Measurements from ENCODE around the gene BMPR2. TPM values are rescaled to one million over a fixed set of nuclear protein-coding genes. Genes with fewer than 3 reads are reported as not detected.

BMPR2 gene
- total RNA-seq, 1 donor from 2014 or later: 47.8 TPM

GRCh38 chr2:202455114-202455513 is 79.0 kb downstream of the BMPR2 start:
- H3K4me1 ChIP-seq: peaks cover 3% of the 10 kb centered on the region in 2 donors
- no peak for TF ChIP-seq CTCF (IDR thresholded peaks at IDR 0.05)
- H3K27ac ChIP-seq: no peak overlapping the region
- H3K9me3 ChIP-seq: no peaks in the 10 kb centered on the region
- no peaks in the 10 kb centered on the region for H3K36me3 ChIP-seq
- no peak for DNase-seq (ENCODE audit: low spot score in 2 of 2)
- intact Hi-C loops (cut with DNase I): no loop called here
- no peak overlapping the region for H3K4me3 ChIP-seq
- H3K27me3 ChIP-seq: no peaks in the 10 kb centered on the region

DNA sequence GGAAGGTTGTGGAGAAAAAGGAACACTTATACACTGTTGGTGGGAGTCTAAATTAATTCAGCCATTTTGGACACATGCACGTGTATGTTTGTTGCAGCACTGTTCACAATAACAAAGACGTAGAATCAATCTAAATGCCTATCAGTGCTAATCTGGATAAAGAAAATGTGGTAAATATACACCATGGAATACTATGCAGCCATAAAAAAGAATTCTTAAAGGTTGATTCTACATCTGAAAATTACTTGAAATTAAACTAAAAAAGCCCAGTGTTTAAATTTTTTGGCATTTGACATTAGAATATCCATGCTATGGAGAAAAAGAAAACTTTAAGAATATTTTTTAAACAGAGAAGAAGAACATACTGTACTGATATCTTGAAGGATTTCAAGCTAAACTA is 84.0 kb downstream of the BMPR2 start:
- H3K4me1 ChIP-seq: no peaks in the 10 kb centered on the region
- TF ChIP-seq CTCF (IDR thresholded peaks at IDR 0.05): no peak
- intact Hi-C loops (cut with DNase I): no loop called here
- no peak overlapping the region for H3K27ac ChIP-seq
- H3K27me3 ChIP-seq: no peaks in the 10 kb centered on the region
- H3K4me3 ChIP-seq: no peak overlapping the region
- H3K36me3 ChIP-seq: no peaks in the 10 kb centered on the region
- DNase-seq (ENCODE audit: low spot score in 2 of 2): no peak
- no peaks in the 10 kb centered on the region for H3K9me3 ChIP-seq

DNA sequence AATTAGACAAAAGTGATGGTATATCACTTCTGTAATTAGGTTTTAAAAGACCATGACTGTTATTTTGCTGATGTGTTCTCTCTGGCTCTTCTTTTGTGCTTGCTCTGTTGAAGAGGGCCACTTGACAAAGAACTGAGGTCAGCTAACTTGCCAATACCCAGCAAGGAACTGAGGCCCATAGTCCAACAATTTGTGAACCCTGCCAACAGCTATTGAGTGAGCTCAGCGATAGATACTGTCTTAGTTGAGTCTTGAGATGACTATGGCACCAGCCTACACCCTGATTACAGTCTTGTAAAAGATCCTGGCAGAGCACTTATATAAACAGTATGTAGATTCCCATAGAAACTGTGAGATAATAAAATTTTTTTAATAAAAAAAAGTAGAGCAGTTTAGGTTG is 103.0 kb downstream of the BMPR2 start:
- no peak for DNase-seq (ENCODE audit: low spot score in 2 of 2)
- intact Hi-C loops (cut with DNase I): no loop called here
- no peak for TF ChIP-seq CTCF (IDR thresholded peaks at IDR 0.05)
- H3K4me3 ChIP-seq: no peak overlapping the region
- H3K9me3 ChIP-seq: no peaks in the 10 kb centered on the region
- H3K4me1 ChIP-seq: no peaks in the 10 kb centered on the region
- H3K36me3 ChIP-seq: no peaks in the 10 kb centered on the region
- no peak overlapping the region for H3K27ac ChIP-seq
- H3K27me3 ChIP-seq: no peaks in the 10 kb centered on the region

- intact Hi-C loops (cut with DNase I): no loop called here
- no peak for TF ChIP-seq CTCF (IDR thresholded peaks at IDR 0.05)
- H3K9me3 ChIP-seq: no peaks in the 10 kb centered on the region
- no peak for DNase-seq (ENCODE audit: low spot score in 2 of 2)
- H3K36me3 ChIP-seq: no peaks in the 10 kb centered on the region
- no peaks in the 10 kb centered on the region for H3K4me1 ChIP-seq
- no peak overlapping the region for H3K4me3 ChIP-seq
- no peak overlapping the region for H3K27ac ChIP-seq
- no peaks in the 10 kb centered on the region for H3K27me3 ChIP-seq
These were observed 103.5 kb downstream of the BMPR2 start for GRCh38 chr2:202479610-202480009.

DNA sequence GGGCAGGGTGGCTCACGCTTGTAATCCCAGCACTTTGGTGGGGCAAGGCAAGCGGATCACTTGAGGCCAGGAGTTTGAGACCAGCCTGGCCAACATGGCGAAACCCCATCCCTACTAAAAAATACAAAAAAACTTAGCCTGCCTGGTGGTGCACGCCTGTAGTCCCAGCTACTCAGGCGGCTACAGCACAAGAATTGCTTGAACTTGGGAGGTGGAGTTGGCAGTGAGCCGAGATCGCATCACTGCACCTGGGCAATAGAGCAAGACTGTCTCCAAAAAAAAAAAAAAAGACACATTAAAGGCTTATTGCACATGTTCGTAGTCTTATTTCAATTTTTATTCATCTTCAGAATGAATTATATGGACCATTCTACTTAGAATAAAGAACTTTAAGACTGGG is 110.2 kb downstream of the BMPR2 start:
- H3K4me1 ChIP-seq: peaks cover 0 to 13% of the 10 kb centered on the region in 2 donors
- no peak overlapping the region for H3K27ac ChIP-seq
- no peaks in the 10 kb centered on the region for H3K27me3 ChIP-seq
- DNase-seq (ENCODE audit: low spot score in 2 of 2): no peak
- no peak overlapping the region for H3K4me3 ChIP-seq
- no peak for TF ChIP-seq CTCF (IDR thresholded peaks at IDR 0.05)
- no peaks in the 10 kb centered on the region for H3K9me3 ChIP-seq
- H3K36me3 ChIP-seq: no peaks in the 10 kb centered on the region
- intact Hi-C loops (cut with DNase I): no loop called here

GRCh38 chr2:202488671-202489070 is 112.5 kb downstream of the BMPR2 start:
- Histone ChIP-seq H3K4me3 (no peak overlapping the region), H3K9me3 (no peaks in the 10 kb centered on the region), H3K36me3 (no peaks in the 10 kb centered on the region), H3K4me1 (peaks cover 0 to 19% of the 10 kb centered on the region in 2 donors), H3K27me3 (no peaks in the 10 kb centered on the region), H3K27ac (no peak overlapping the region)
- DNase-seq (ENCODE audit: low spot score in 2 of 2): no peak
- TF ChIP-seq CTCF (IDR thresholded peaks at IDR 0.05): no peak
- intact Hi-C loops (cut with DNase I): no loop called here

Measured in ascending aorta (tissue), 2 donors.